Measurements from ENCODE around the gene MIR17HG.

The MIR17HG gene

DNA sequence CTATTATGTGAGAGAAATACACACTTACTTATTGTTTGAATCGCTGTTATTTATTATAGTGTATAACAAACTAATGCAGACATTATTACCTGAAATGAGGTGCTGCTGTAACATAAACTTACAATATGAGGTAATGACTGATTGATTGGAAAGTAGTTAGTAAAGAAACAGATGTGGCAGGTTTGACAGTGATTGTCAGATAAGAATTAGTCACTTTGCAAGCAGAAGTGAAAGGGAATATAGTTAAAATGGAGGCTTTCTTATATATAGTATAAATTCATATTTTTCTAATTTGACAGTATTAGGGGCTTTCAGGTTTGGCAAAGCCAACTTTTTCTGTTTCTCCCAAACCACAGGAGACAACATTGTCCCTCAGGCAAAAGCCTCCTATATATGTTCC is 20.6 kb downstream of the MIR17HG start:
- DNase-seq (ENCODE audit: low read depth in 1 of 2, low spot score in 1 of 2), result no peak

GRCh38 chr13:91368676-91369440 is 21.4 kb downstream of the MIR17HG start:
- DNase-seq (ENCODE audit: low read depth in 1 of 2, low spot score in 1 of 2), result no peak

GRCh38 chr13:91369441-91369831 is 21.9 kb downstream of the MIR17HG start:
- DNase-seq (ENCODE audit: low read depth in 1 of 2, low spot score in 1 of 2), result no peak

DNA sequence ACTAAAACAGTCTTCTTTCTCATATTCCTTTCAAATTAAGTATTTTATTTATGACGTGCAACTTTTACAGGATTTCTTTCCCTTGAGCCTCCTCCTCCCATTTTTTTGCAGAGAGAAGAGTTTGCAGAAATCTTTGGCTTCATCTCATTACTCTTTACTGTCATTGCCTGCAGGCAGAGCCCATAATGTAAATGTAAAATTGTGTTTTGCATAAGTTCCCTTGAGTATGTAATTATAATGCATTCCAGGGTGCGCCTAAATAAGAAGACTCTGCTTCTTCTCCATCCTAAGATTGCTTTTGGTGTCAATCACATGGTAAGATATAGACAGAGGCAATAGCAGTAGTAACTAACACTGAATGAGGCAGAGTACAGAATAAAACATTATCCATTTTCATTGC is 23.0 kb downstream of the MIR17HG start:
- no peak for DNase-seq (ENCODE audit: low read depth in 1 of 2, low spot score in 1 of 2)

- no peak for DNase-seq (ENCODE audit: low read depth in 1 of 2, low spot score in 1 of 2)
Measured at GRCh38 chr13:91372911-91373310, 25.4 kb downstream of the MIR17HG start.

GRCh38 chr13:91375116-91375729 is 27.7 kb downstream of the MIR17HG start:
- no peak for DNase-seq (ENCODE audit: low read depth in 1 of 2, low spot score in 1 of 2)

- no peak for DNase-seq (ENCODE audit: low read depth in 1 of 2, low spot score in 1 of 2)
Measured at GRCh38 chr13:91381371-91381770, 33.9 kb downstream of the MIR17HG start.

GRCh38 chr13:91383836-91384235 is 36.3 kb downstream of the MIR17HG start:
- no peak for DNase-seq (ENCODE audit: low read depth in 1 of 2, low spot score in 1 of 2)

GRCh38 chr13:91384896-91385295 is 37.4 kb downstream of the MIR17HG start:
- DNase-seq (ENCODE audit: low read depth in 1 of 2, low spot score in 1 of 2), result no peak

- DNase-seq (ENCODE audit: low read depth in 1 of 2, low spot score in 1 of 2), result no peak
Measured at GRCh38 chr13:91389186-91389585, 41.7 kb downstream of the MIR17HG start.

DNA sequence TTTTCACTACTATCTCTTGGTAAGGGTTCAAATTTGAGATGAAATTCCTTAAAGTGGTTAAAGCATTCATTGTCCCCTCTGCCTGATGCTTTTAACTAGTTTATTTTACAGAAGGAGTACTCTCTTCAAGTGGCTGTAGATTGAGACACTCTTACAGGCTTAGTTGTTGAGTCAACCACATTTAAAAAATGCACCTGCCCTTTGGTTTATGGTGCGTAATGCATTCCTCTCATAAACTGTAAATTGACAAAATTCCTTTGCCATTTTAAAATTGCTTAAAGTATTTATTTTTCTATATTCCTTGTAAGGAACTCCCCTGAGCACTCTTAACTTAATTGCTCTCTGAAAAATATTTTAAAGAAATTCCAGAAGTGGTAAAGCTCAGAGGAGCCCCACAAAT is 50.1 kb downstream of the MIR17HG start:
- DNase-seq (ENCODE audit: low read depth in 1 of 2, low spot score in 1 of 2), result no peak

GRCh38 chr13:91398413-91399188 is 51.1 kb downstream of the MIR17HG start, which contains the start of gene GPC5:
Gene GPC5, plus strand, starts transcription at chr13:91398621.
- peak; percentile 62 to 77 for DNase-seq (ENCODE audit: low read depth in 1 of 2, low spot score in 1 of 2)

- no peak for DNase-seq (ENCODE audit: low read depth in 1 of 2, low spot score in 1 of 2)
Measured at GRCh38 chr13:91399189-91400062, 51.9 kb downstream of the MIR17HG start.

- DNase-seq (ENCODE audit: low read depth in 1 of 2, low spot score in 1 of 2), result no peak
Measured at GRCh38 chr13:91400063-91400399, 52.5 kb downstream of the MIR17HG start.

- no peak for DNase-seq (ENCODE audit: low read depth in 1 of 2, low spot score in 1 of 2)
Measured at GRCh38 chr13:91400671-91401070, 53.2 kb downstream of the MIR17HG start.

DNA sequence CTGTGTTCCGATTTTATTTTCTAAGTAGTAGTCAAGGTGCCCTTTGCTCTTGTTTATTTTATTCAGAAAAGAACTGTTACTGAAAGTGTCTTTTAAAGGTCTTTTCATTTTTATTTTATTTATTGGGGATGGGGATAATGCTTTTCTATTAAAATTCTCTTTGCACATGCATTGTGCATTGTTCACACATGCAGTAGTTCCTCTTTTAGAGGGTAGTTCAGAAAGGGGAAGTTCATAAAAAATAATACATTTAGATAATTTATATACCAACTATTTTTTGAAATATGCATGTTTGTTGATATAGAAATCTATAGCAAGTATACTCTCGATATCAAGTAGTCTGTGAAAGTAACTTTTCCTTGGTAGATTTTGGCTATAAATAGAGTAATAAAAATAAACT is 54.4 kb downstream of the MIR17HG start:
- no peak for DNase-seq (ENCODE audit: low read depth in 1 of 2, low spot score in 1 of 2)

All from activated T-helper 1 cell treated with anti-CD3 and anti-CD28 coated beads, Interleukin-2, amount 50 U/mL, for 16 hours (primary cell).